Measurements from ENCODE around the gene KRT222.

KRT222 gene

DNA sequence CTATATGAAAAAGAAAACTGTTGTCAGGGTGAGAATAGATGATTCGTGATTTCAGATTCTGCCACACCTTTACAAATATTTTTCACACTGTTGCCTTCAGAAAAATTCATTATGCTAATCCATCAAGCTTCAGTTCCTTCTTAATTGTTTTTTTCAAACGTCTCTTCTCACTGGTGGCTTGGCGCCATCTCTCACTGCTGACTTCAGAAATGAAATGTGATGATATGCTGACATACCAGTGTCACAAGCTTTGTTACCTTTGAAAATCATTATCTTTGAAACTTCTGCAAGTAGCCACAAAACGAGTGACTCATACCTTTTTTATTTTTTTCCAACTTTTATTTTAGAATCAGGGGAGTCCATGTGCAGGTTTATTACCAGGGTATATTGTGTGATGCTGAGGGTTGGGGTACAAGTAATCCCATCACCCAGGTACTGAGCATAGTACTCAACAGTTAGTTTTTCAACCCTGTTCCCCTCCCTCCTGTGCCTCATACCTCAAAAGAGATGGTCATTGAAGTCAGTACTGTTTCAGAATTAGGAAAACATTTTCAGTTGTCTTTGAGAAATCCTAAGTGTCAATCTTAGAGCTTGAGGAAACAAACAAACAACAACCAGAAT, 14.0 kb upstream of the KRT222 start:
- TF ChIP-seq ZFP30 (CRISPR knock-in tag; IDR thresholded peaks at IDR 0.05) (no peak), SNAI2 (CRISPR knock-in tag; IDR thresholded peaks at IDR 0.05) (no peak)
- TF ChIP-seq, protein P1, sequence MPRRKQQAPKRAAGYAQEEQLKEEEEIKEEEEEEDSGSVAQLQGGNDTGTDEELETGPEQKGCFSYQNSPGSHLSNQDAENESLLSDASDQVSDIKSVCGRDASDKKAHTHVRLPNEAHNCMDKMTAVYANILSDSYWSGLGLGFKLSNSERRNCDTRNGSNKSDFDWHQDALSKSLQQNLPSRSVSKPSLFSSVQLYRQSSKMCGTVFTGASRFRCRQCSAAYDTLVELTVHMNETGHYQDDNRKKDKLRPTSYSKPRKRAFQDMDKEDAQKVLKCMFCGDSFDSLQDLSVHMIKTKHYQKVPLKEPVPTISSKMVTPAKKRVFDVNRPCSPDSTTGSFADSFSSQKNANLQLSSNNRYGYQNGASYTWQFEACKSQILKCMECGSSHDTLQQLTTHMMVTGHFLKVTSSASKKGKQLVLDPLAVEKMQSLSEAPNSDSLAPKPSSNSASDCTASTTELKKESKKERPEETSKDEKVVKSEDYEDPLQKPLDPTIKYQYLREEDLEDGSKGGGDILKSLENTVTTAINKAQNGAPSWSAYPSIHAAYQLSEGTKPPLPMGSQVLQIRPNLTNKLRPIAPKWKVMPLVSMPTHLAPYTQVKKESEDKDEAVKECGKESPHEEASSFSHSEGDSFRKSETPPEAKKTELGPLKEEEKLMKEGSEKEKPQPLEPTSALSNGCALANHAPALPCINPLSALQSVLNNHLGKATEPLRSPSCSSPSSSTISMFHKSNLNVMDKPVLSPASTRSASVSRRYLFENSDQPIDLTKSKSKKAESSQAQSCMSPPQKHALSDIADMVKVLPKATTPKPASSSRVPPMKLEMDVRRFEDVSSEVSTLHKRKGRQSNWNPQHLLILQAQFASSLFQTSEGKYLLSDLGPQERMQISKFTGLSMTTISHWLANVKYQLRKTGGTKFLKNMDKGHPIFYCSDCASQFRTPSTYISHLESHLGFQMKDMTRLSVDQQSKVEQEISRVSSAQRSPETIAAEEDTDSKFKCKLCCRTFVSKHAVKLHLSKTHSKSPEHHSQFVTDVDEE (CRISPR knock-in tag; IDR thresholded peaks at IDR 0.05) = no peak
- no peak for ATAC-seq

DNA sequence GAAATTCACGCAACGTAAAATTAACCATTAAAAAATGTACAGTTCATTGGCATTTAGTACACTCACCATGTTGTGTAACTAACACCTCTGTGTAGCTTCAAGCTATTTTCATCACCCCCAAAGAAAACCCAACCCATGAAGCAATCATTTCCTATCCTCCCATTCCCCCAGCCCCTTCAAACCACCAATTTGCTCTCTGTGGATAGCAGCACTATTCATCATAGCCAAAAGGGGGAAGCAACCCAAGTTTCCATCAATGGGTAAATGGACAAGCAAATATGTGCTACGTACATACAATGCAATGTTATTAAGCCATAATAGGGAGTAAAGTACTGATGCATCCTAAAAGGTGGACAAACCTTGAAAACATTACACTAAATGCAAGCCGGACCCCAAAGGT, 10.9 kb upstream of the KRT222 start:
- ATAC-seq = no peak
- TF ChIP-seq ZFP30 (CRISPR knock-in tag; IDR thresholded peaks at IDR 0.05) = no peak
- no peak for TF ChIP-seq ISL1 (CRISPR knock-in tag; IDR thresholded peaks at IDR 0.05)
- TF ChIP-seq OSR1 (CRISPR knock-in tag; IDR thresholded peaks at IDR 0.05) = no peak
- no peak for TF ChIP-seq ESRRG (CRISPR knock-in tag; IDR thresholded peaks at IDR 0.05)
- no peak for TF ChIP-seq GLIS3 (CRISPR knock-in tag; IDR thresholded peaks at IDR 0.05)
- no peak for TF ChIP-seq ZFP3 (CRISPR knock-in tag; IDR thresholded peaks at IDR 0.05)
- TF ChIP-seq TCF4 (CRISPR knock-in tag; IDR thresholded peaks at IDR 0.05; ENCODE audit: borderline replicate concordance) = no peak
- no peak for TF ChIP-seq ARNTL (CRISPR knock-in tag; IDR thresholded peaks at IDR 0.05; ENCODE audit: borderline replicate concordance, low read depth)
- TF ChIP-seq ZNF8 (CRISPR knock-in tag; IDR thresholded peaks at IDR 0.05) = no peak
- no peak for TF ChIP-seq ZC3H10 (CRISPR knock-in tag; IDR thresholded peaks at IDR 0.05)
- TF ChIP-seq BACH2 (CRISPR knock-in tag; IDR thresholded peaks at IDR 0.05; ENCODE audit: borderline replicate concordance) = no peak
- no peak for TF ChIP-seq CSDC2 (CRISPR knock-in tag; IDR thresholded peaks at IDR 0.05)
- TF ChIP-seq, protein P2, sequence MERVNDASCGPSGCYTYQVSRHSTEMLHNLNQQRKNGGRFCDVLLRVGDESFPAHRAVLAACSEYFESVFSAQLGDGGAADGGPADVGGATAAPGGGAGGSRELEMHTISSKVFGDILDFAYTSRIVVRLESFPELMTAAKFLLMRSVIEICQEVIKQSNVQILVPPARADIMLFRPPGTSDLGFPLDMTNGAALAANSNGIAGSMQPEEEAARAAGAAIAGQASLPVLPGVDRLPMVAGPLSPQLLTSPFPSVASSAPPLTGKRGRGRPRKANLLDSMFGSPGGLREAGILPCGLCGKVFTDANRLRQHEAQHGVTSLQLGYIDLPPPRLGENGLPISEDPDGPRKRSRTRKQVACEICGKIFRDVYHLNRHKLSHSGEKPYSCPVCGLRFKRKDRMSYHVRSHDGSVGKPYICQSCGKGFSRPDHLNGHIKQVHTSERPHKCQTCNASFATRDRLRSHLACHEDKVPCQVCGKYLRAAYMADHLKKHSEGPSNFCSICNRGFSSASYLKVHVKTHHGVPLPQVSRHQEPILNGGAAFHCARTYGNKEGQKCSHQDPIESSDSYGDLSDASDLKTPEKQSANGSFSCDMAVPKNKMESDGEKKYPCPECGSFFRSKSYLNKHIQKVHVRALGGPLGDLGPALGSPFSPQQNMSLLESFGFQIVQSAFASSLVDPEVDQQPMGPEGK (CRISPR knock-in tag; IDR thresholded peaks at IDR 0.05; ENCODE audit: borderline replicate concordance) = no peak
- TF ChIP-seq ZNF565 (CRISPR knock-in tag; conservative IDR thresholded peaks at IDR 0.05; ENCODE audit: low read depth) = no peak
- TF ChIP-seq, protein P1 (CRISPR knock-in tag; IDR thresholded peaks at IDR 0.05) = no peak
- TF ChIP-seq, protein P3, sequence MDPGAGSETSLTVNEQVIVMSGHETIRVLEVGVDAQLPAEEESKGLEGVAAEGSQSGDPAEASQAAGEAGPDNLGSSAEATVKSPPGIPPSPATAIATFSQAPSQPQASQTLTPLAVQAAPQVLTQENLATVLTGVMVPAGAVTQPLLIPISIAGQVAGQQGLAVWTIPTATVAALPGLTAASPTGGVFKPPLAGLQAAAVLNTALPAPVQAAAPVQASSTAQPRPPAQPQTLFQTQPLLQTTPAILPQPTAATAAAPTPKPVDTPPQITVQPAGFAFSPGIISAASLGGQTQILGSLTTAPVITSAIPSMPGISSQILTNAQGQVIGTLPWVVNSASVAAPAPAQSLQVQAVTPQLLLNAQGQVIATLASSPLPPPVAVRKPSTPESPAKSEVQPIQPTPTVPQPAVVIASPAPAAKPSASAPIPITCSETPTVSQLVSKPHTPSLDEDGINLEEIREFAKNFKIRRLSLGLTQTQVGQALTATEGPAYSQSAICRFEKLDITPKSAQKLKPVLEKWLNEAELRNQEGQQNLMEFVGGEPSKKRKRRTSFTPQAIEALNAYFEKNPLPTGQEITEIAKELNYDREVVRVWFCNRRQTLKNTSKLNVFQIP (CRISPR knock-in tag; IDR thresholded peaks at IDR 0.05; ENCODE audit: borderline replicate concordance, low read depth) = no peak
- TF ChIP-seq, protein P4, sequence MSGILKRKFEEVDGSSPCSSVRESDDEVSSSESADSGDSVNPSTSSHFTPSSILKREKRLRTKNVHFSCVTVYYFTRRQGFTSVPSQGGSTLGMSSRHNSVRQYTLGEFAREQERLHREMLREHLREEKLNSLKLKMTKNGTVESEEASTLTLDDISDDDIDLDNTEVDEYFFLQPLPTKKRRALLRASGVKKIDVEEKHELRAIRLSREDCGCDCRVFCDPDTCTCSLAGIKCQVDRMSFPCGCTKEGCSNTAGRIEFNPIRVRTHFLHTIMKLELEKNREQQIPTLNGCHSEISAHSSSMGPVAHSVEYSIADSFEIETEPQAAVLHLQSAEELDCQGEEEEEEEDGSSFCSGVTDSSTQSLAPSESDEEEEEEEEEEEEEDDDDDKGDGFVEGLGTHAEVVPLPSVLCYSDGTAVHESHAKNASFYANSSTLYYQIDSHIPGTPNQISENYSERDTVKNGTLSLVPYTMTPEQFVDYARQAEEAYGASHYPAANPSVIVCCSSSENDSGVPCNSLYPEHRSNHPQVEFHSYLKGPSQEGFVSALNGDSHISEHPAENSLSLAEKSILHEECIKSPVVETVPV (CRISPR knock-in tag; IDR thresholded peaks at IDR 0.05) = no peak
- TF ChIP-seq TOX (CRISPR knock-in tag; IDR thresholded peaks at IDR 0.05; ENCODE audit: borderline replicate concordance) = no peak
- no peak for TF ChIP-seq ZNF70 (CRISPR knock-in tag; IDR thresholded peaks at IDR 0.05)

DNA sequence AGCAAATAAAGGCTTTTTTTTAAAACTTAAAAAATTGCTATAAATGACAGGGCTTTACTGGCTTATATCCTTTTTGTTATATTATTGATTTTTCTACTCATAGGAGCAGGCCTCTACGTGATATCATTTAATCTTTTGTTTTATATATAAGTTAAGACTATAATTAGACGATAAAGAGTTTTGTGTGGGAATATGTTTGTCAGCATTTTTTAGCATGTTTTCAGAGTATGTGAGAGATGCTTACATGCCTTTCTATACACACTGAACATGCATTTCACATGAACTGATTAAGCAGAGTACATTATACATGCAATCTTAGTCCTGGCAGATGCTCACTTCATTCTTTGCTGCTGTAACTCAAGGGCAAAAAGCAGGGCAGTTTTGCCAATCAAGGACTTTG, 7.7 kb upstream of the KRT222 start:
- ATAC-seq = no peak
- no peak for TF ChIP-seq ZNF565 (CRISPR knock-in tag; conservative IDR thresholded peaks at IDR 0.05; ENCODE audit: low read depth)
- no peak for TF ChIP-seq ZFP3 (CRISPR knock-in tag; IDR thresholded peaks at IDR 0.05)
- TF ChIP-seq, protein P4 (CRISPR knock-in tag; IDR thresholded peaks at IDR 0.05) = no peak
- TF ChIP-seq TCF4 (CRISPR knock-in tag; IDR thresholded peaks at IDR 0.05; ENCODE audit: borderline replicate concordance) = no peak
- TF ChIP-seq OSR1 (CRISPR knock-in tag; IDR thresholded peaks at IDR 0.05) = no peak
- TF ChIP-seq SNAI2 (CRISPR knock-in tag; IDR thresholded peaks at IDR 0.05) = no peak
- TF ChIP-seq ZC3H10 (CRISPR knock-in tag; IDR thresholded peaks at IDR 0.05) = no peak
- TF ChIP-seq TOX (CRISPR knock-in tag; IDR thresholded peaks at IDR 0.05; ENCODE audit: borderline replicate concordance) = no peak
- TF ChIP-seq ZNF70 (CRISPR knock-in tag; IDR thresholded peaks at IDR 0.05) = no peak
- TF ChIP-seq, protein P2 (CRISPR knock-in tag; IDR thresholded peaks at IDR 0.05; ENCODE audit: borderline replicate concordance) = no peak
- TF ChIP-seq GLIS3 (CRISPR knock-in tag; IDR thresholded peaks at IDR 0.05) = no peak
- no peak for TF ChIP-seq RARB (CRISPR knock-in tag; IDR thresholded peaks at IDR 0.05)
